ENCODE data around the gene RNF17. TPM values are rescaled to one million over a fixed set of nuclear protein-coding genes. Genes with fewer than 3 reads are reported as not detected.

Gene RNF17
- total RNA-seq, 2 experiments from 2014 or later = 0.43 to 0.47 TPM

DNA sequence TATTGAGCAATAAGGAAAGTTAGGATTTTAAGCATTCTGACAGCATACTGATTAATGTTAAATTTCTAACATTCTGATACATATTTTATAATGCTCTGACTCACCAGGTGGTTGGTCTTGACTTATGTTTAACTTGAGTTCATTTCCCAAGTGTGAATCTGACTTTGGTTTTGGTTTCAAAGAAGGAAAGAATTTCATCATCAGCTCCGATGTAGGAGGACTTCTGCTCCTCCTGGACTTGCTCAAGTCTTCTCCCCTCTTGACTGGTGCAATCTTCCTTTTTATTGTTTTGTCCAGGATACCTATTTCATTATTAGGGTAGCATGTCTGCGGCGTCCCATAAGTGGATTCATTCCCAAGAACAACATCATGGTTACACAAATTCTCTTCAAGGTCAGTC is 141.3 kb downstream of the RNF17 start:
- H3K27ac Mint-ChIP-seq = no peak overlapping the region
- CTCF ChIA-PET = no interaction called here
- ATAC-seq (no peak), DNase-seq (no peak)
- no peak overlapping the region for H3K4me3 Mint-ChIP-seq
- POLR2A ChIA-PET = no interaction called here
- no peaks in the 10 kb centered on the region for H3K27me3 Mint-ChIP-seq
- no peaks in the 10 kb centered on the region for H3K9me3 Mint-ChIP-seq (ENCODE audit: low read depth)
- intact Hi-C loops (cut with DNase I, micrococcal nuclease) = no loop called here
- H3K4me1 Mint-ChIP-seq = peaks cover 3% of the 10 kb centered on the region
- H3K36me3 Mint-ChIP-seq (ENCODE audit: low read depth) = peaks cover 39% of the 10 kb centered on the region

- H3K27me3 Mint-ChIP-seq = no peaks in the 10 kb centered on the region
- H3K4me3 Mint-ChIP-seq = no peak overlapping the region
- peaks cover 42% of the 10 kb centered on the region for H3K36me3 Mint-ChIP-seq (ENCODE audit: low read depth)
- ATAC-seq (no peak), DNase-seq (no peak)
- intact Hi-C loops (cut with DNase I, micrococcal nuclease) = no loop called here
- POLR2A ChIA-PET = no interaction called here
- no peaks in the 10 kb centered on the region for H3K9me3 Mint-ChIP-seq (ENCODE audit: low read depth)
- peaks cover 3% of the 10 kb centered on the region for H3K4me1 Mint-ChIP-seq
- CTCF ChIA-PET = no interaction called here
- H3K27ac Mint-ChIP-seq = no peak overlapping the region
These were observed 142.3 kb downstream of the RNF17 start for GRCh38 chr13:24906268-24906667.

- Mint-ChIP-seq H3K4me3 (no peak overlapping the region), H3K9me3 (ENCODE audit: low read depth) (no peaks in the 10 kb centered on the region), H3K27ac (no peak overlapping the region), H3K4me1 (no peaks in the 10 kb centered on the region), H3K36me3 (ENCODE audit: low read depth) (peaks cover 23% of the 10 kb centered on the region), H3K27me3 (no peaks in the 10 kb centered on the region)
- ATAC-seq = no peak
- DNase-seq = no peak
- intact Hi-C loops (cut with DNase I, micrococcal nuclease) = no loop called here
- ChIA-PET POLR2A (no interaction called here), CTCF (no interaction called here)
These were observed 146.6 kb downstream of the RNF17 start for GRCh38 chr13:24910502-24911132.

- no peaks in the 10 kb centered on the region for H3K4me1 Mint-ChIP-seq
- no peaks in the 10 kb centered on the region for H3K9me3 Mint-ChIP-seq (ENCODE audit: low read depth)
- H3K27me3 Mint-ChIP-seq = no peaks in the 10 kb centered on the region
- ATAC-seq (peak; percentile 55), DNase-seq (peak; percentile 22)
- POLR2A ChIA-PET = no interaction called here
- peaks cover 17% of the 10 kb centered on the region for H3K36me3 Mint-ChIP-seq (ENCODE audit: low read depth)
- no peak overlapping the region for H3K4me3 Mint-ChIP-seq
- CTCF ChIA-PET = no interaction called here
- intact Hi-C loops (cut with DNase I, micrococcal nuclease) = no loop called here
- no peak overlapping the region for H3K27ac Mint-ChIP-seq
These were observed 147.4 kb downstream of the RNF17 start for GRCh38 chr13:24911133-24911908.

DNA sequence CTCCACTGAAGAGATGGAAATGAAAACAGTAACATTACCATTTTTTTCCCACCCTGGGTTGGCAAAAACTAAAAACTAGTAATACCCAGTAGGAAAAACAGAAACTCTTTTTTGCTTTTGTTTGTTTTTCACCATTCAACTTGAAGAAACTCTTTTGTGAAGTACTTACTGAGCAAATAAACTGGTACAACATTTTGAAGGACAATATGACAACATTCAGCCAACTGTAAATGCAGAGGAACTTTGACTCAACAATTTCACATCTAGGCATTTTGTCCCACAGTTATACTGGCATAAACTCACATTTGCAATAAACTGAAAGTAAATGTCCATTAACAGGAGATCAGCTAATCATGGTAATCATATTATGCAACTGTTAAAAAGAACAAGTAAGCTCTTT is 152.5 kb downstream of the RNF17 start:
- H3K4me3 Mint-ChIP-seq = no peak overlapping the region
- H3K27ac Mint-ChIP-seq = no peak overlapping the region
- CTCF ChIA-PET = no interaction called here
- intact Hi-C loops (cut with DNase I, micrococcal nuclease) = no loop called here
- ATAC-seq (no peak), DNase-seq (no peak)
- H3K36me3 Mint-ChIP-seq (ENCODE audit: low read depth) = no peaks in the 10 kb centered on the region
- H3K27me3 Mint-ChIP-seq = no peaks in the 10 kb centered on the region
- peaks cover 2% of the 10 kb centered on the region for H3K4me1 Mint-ChIP-seq
- H3K9me3 Mint-ChIP-seq (ENCODE audit: low read depth) = no peaks in the 10 kb centered on the region
- POLR2A ChIA-PET = no interaction called here

GRCh38 chr13:24921003-24921402 is 157.0 kb downstream of the RNF17 start:
- POLR2A ChIA-PET = no interaction called here
- intact Hi-C loops (cut with DNase I, micrococcal nuclease) = loop anchor here (5.0 to 10.0 kb wide), 4 partner anchors 366 to 1334 kb away; partner anchors contain the start of genes CDK8 (in 1 of the 2) and MTMR6 (in 1 of the 2)
- ATAC-seq (no peak), DNase-seq (no peak)
- H3K4me3 Mint-ChIP-seq = no peak overlapping the region
- peaks cover 3% of the 10 kb centered on the region for H3K36me3 Mint-ChIP-seq (ENCODE audit: low read depth)
- no peaks in the 10 kb centered on the region for H3K27me3 Mint-ChIP-seq
- no peaks in the 10 kb centered on the region for H3K9me3 Mint-ChIP-seq (ENCODE audit: low read depth)
- H3K4me1 Mint-ChIP-seq = peaks cover 9% of the 10 kb centered on the region
- no peak overlapping the region for H3K27ac Mint-ChIP-seq
- CTCF ChIA-PET = no interaction called here

DNA sequence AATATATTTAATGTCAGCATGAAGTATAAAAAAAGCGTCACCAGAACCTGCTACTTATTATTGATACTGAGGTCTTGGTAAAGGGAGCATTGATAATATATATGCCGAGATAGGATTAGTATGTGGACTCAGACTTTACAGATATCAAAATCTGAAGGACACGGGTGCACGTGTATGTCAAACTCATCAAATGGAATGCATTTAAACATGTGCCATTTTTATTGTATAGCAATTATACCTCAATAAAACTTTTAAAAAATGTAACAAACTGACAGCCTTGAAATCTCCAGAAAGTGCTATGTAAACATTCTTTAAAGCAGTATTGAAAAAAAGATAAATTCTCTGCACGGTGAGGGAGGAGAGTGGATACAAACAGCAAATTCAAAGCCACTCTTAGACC is 157.9 kb downstream of the RNF17 start:
- H3K27ac Mint-ChIP-seq = no peak overlapping the region
- intact Hi-C loops (cut with DNase I, micrococcal nuclease) = loop anchor here (1.0 to 10.0 kb wide), 8 partner anchors 365 to 1333 kb away; partner anchors contain the start of genes NUP58 (in 2 of the 2), CDK8 (in 1 of the 2), MTMR6 (in 1 of the 2) and PARP4 (in 1 of the 2)
- CTCF ChIA-PET = no interaction called here

GRCh38 chr13:24922387-24922744 is 158.4 kb downstream of the RNF17 start:
- CTCF ChIA-PET = no interaction called here
- peak; percentile 28 for ATAC-seq

More for the DNA sequence above, 157.9 kb downstream of the RNF17 start:
- DNase-seq (no peak), ATAC-seq (no peak)
- Mint-ChIP-seq H3K4me1 (peaks cover 9% of the 10 kb centered on the region), H3K9me3 (ENCODE audit: low read depth) (no peaks in the 10 kb centered on the region), H3K27me3 (no peaks in the 10 kb centered on the region), H3K4me3 (peak overlapping the region; percentile 97), H3K36me3 (ENCODE audit: low read depth) (peaks cover 3% of the 10 kb centered on the region)
- POLR2A ChIA-PET = no interaction called here

GRCh38 chr13:24922745-24923591 is 159.0 kb downstream of the RNF17 start:
- intact Hi-C loops (cut with DNase I, micrococcal nuclease) = loop anchor here (1.0 to 10.0 kb wide), 8 partner anchors 364 to 1332 kb away; partner anchors contain the start of genes NUP58 (in 2 of the 2), CDK8 (in 1 of the 2), MTMR6 (in 1 of the 2) and PARP4 (in 1 of the 2)
- H3K27me3 Mint-ChIP-seq = peaks cover 2% of the 10 kb centered on the region
- H3K4me1 Mint-ChIP-seq = peaks cover 9% of the 10 kb centered on the region
- ChIA-PET CTCF (no interaction called here), POLR2A (no interaction called here)
- H3K36me3 Mint-ChIP-seq (ENCODE audit: low read depth) = peaks cover 3% of the 10 kb centered on the region
- peak; percentile 100 for ATAC-seq
- H3K27ac Mint-ChIP-seq = peak overlapping the region; percentile 94
- no peaks in the 10 kb centered on the region for H3K9me3 Mint-ChIP-seq (ENCODE audit: low read depth)
- H3K4me3 Mint-ChIP-seq = peak overlapping the region; percentile 97
- DNase-seq = peak; percentile 96

More at GRCh38 chr13:24922387-24922744, 158.4 kb downstream of the RNF17 start:
- H3K27me3 Mint-ChIP-seq = peaks cover 1% of the 10 kb centered on the region
- peaks cover 3% of the 10 kb centered on the region for H3K36me3 Mint-ChIP-seq (ENCODE audit: low read depth)
- no peak for DNase-seq
- peak overlapping the region; percentile 97 for H3K4me3 Mint-ChIP-seq
- POLR2A ChIA-PET = no interaction called here
- peaks cover 9% of the 10 kb centered on the region for H3K4me1 Mint-ChIP-seq
- H3K27ac Mint-ChIP-seq = peak overlapping the region; percentile 94
- intact Hi-C loops (cut with DNase I, micrococcal nuclease) = loop anchor here (1.0 to 10.0 kb wide), 8 partner anchors 365 to 1332 kb away; partner anchors contain the start of genes NUP58 (in 2 of the 2), CDK8 (in 1 of the 2), MTMR6 (in 1 of the 2) and PARP4 (in 1 of the 2)
- no peaks in the 10 kb centered on the region for H3K9me3 Mint-ChIP-seq (ENCODE audit: low read depth)

- Mint-ChIP-seq H3K27ac (no peak overlapping the region), H3K4me1 (peaks cover 9% of the 10 kb centered on the region), H3K36me3 (ENCODE audit: low read depth) (peaks cover 3% of the 10 kb centered on the region), H3K9me3 (ENCODE audit: low read depth) (no peaks in the 10 kb centered on the region), H3K27me3 (peaks cover 6% of the 10 kb centered on the region), H3K4me3 (no peak overlapping the region)
- intact Hi-C loops (cut with DNase I, micrococcal nuclease) = loop anchor here in 1 of 2 experiments (10.0 kb wide), 1 partner anchor 1329 kb away; the partner anchor contains the start of gene CDK8
- DNase-seq (no peak), ATAC-seq (no peak)
- ChIA-PET POLR2A (interaction anchor here (0.6 kb wide), 1 partner anchor 150 kb away, joined by 3 read pairs; no protein-coding TSS in a partner anchor), CTCF (interaction anchor here (0.6 to 1.0 kb wide), 2 partner anchors 70 to 1462 kb away, joined by 3 to 4 read pairs; no protein-coding TSS in a partner anchor)
These were observed 161.6 kb downstream of the RNF17 start for GRCh38 chr13:24925318-24926231.

Data from activated CD4-positive, alpha-beta T cell treated with anti-CD3 and anti-CD28 coated beads for 36 hours (primary cell).